Osteocyte (in vitro differentiated cells): ENCODE measurements around the gene LFNG. TPM values are rescaled to one million over a fixed set of nuclear protein-coding genes. Genes with fewer than 3 reads are reported as not detected.

Experiments
- DNase-seq: peaks from one replicate; pipeline ENCODE4 v3.0.0; 2021; ENCODE audit warnings: mixed read lengths; ENCODE audit not compliant: unreplicated experiment; ENCODE audit errors: extremely low spot score
- H3K27ac Mint-ChIP-seq: one replicate; pipeline ENCODE4 v1.8.0; 2021; ENCODE audit warnings: mild to moderate bottlenecking, mixed read lengths; ENCODE audit not compliant: unreplicated experiment
- H3K27me3 Mint-ChIP-seq: one replicate; pipeline ENCODE4 v1.8.0; 2021; ENCODE audit warnings: mixed read lengths; ENCODE audit not compliant: unreplicated experiment
- H3K36me3 Mint-ChIP-seq: one replicate; pipeline ENCODE4 v1.8.0; 2021; ENCODE audit warnings: mixed read lengths; ENCODE audit not compliant: unreplicated experiment
- H3K4me1 Mint-ChIP-seq: one replicate; pipeline ENCODE4 v1.8.0; 2021; ENCODE audit warnings: mixed read lengths; ENCODE audit not compliant: unreplicated experiment
- H3K4me3 Mint-ChIP-seq: one replicate; pipeline ENCODE4 v1.8.0; 2021; ENCODE audit warnings: mild to moderate bottlenecking, moderate library complexity, mixed read lengths; ENCODE audit not compliant: unreplicated experiment
- H3K9me3 Mint-ChIP-seq: one replicate; pipeline ENCODE4 v1.8.0; 2021; ENCODE audit warnings: mixed read lengths; ENCODE audit not compliant: unreplicated experiment
- total RNA-seq: library from RNA; stranded (reverse); gene quantifications from 2 replicates; pipeline ENCODE4 v1.2.1, GENCODE V29; 2021
- TF ChIP-seq, protein P1 (sequence below): fragments of 200-600 bp; sonication (generic); IDR thresholded peaks from 2 replicates; pipeline ENCODE4 v1.5.0; 2021; ENCODE audit warnings: antibody characterized with exemption, mild to moderate bottlenecking, moderate library complexity

Gene LFNG
- total RNA-seq, 1 donor from 2014 or later, result 23.3 TPM

DNA sequence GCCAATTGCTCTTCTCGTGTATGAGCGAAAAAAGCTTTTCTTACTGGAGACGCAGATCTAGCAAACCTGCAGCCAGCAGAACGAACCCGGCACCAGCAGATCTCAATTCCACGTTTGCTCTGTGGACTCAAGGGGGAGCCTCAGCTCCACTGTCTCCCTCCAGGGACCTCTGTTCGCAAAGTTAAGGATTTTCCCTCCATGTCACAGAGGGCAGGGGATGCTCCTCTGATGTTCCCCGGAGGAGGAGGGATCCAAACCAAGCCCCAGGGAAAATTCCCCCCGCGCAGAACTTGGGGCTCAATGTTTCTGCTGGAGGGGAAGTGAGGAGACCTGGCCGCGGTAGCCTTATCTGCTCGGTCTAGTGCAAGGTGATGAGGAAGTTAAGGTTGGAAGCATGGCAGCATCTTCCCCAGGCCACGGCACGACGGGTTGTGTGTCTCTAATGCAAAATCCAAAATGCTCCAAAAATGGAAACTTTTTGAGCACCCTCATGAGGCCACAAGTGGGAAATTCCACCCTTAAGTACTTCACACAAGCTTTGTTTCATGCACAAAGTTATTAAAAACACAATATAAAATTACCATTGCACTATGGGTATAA lies 48.2 kb downstream of the LFNG start:
- Mint-ChIP-seq H3K4me1 (peaks cover 19% of the 10 kb centered on the region), H3K9me3 (no peaks in the 10 kb centered on the region), H3K27me3 (no peaks in the 10 kb centered on the region), H3K4me3 (no peak overlapping the region), H3K27ac (no peak overlapping the region), H3K36me3 (peaks cover 13% of the 10 kb centered on the region)
- TF ChIP-seq, protein P1, sequence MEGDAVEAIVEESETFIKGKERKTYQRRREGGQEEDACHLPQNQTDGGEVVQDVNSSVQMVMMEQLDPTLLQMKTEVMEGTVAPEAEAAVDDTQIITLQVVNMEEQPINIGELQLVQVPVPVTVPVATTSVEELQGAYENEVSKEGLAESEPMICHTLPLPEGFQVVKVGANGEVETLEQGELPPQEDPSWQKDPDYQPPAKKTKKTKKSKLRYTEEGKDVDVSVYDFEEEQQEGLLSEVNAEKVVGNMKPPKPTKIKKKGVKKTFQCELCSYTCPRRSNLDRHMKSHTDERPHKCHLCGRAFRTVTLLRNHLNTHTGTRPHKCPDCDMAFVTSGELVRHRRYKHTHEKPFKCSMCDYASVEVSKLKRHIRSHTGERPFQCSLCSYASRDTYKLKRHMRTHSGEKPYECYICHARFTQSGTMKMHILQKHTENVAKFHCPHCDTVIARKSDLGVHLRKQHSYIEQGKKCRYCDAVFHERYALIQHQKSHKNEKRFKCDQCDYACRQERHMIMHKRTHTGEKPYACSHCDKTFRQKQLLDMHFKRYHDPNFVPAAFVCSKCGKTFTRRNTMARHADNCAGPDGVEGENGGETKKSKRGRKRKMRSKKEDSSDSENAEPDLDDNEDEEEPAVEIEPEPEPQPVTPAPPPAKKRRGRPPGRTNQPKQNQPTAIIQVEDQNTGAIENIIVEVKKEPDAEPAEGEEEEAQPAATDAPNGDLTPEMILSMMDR, result peak; percentile 66
- no peak for DNase-seq

DNA sequence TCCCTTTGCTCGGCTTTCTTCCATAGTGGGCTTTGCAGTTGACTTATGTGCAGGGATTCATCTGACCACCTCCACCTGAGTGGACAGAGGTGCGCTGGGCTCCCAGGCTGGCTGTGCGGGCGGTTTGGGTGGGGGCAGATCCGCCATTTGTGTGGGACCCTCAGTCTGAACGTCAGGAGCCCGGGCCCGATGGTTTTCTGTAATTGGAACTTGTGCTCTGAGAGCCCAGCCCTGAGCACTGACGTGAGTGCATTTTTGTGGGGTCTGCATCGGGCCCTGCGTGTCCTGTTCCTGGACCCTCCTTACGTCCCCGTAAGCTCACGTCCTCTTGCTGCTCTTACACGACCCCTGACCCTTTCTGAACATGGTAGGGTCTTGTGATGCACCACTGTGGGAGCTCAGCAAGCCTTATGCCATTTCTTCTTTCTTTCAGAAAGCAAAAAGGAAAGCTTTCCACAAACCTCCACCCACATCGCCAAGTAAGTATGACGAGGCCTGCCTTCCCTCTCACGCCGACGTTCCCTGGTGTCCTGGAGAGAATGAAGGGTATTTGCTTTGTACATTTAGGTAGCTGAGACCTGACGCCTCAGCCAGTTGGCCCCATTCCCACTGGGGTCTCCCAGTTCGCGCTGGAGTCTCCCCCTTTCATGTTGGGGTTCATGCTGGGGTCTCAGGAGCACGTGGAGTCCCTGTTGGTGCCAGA lies 49.1 kb downstream of the LFNG start:
- peaks cover 19% of the 10 kb centered on the region for H3K4me1 Mint-ChIP-seq
- no peaks in the 10 kb centered on the region for H3K27me3 Mint-ChIP-seq
- no peak for DNase-seq
- H3K27ac Mint-ChIP-seq, result no peak overlapping the region
- no peaks in the 10 kb centered on the region for H3K9me3 Mint-ChIP-seq
- peaks cover 17% of the 10 kb centered on the region for H3K36me3 Mint-ChIP-seq
- TF ChIP-seq, protein P1, result no peak
- H3K4me3 Mint-ChIP-seq, result no peak overlapping the region

DNA sequence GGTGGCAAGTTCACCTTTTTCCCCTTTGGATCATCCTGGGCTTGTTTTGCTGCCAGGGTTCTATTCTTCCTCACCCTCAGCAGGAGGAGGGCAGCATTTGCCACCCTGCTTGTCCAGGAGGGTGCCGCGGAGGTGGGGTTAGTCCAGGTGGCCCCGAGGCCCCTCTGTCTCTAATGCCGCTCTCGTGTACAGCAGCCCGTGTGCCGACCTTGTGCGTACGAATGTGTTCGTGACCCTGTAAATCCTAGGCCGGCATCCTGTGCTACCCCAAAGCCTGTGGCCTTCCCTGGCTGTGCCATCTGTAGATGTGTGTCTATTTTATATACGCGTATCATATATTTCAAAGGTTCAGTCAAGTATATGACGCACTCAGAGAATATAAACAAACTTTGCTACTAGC lies 49.8 kb downstream of the LFNG start:
- no peak for DNase-seq
- TF ChIP-seq, protein P1, result no peak
- peaks cover 19% of the 10 kb centered on the region for H3K4me1 Mint-ChIP-seq

DNA sequence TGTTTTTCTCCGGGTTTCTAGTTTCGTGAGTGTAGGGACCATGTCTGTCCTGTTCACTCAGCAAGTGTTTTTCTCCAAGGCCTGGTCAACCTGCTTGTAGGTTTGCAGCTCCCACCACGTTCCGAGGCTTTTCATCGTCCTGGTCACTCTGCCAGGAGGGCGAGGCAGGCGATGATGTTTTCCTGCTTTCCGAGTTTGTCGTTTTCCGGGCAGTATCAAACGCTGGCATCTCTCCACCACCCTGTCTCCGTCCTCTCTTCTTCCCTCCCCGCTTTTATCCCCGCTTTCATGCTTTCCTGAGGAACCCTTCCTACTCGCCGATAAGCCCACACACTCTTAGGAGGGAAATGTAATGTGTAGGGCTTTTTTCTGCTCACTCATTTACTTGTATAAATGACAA lies 50.4 kb downstream of the LFNG start:
- no peak overlapping the region for H3K27ac Mint-ChIP-seq
- TF ChIP-seq, protein P1, result no peak
- H3K9me3 Mint-ChIP-seq, result no peaks in the 10 kb centered on the region
- H3K4me1 Mint-ChIP-seq, result peaks cover 19% of the 10 kb centered on the region
- no peak overlapping the region for H3K4me3 Mint-ChIP-seq
- H3K27me3 Mint-ChIP-seq, result no peaks in the 10 kb centered on the region
- peaks cover 28% of the 10 kb centered on the region for H3K36me3 Mint-ChIP-seq
- no peak for DNase-seq

More for the DNA sequence above, 49.8 kb downstream of the LFNG start:
- Mint-ChIP-seq H3K36me3 (peaks cover 23% of the 10 kb centered on the region), H3K4me3 (no peak overlapping the region), H3K27me3 (no peaks in the 10 kb centered on the region), H3K27ac (no peak overlapping the region), H3K9me3 (no peaks in the 10 kb centered on the region)

DNA sequence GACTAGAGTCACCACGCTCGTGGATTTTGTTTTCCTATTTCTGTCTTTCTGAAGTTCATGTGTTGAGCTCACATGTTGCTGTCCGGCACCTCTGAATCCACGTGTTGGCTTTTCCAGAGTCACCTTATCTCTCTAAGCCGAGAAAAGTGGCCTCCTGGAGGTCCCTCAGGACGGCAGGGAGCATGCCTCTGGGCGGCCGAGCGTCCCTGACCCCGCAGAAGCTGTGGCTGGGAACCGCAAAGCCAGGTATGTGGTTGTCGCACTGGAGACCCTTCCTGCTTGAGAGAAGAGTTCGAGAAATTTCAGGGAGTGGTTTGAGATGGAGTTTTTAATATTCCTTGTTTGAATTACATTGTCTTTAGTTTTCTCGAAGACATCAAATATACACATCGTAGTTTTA lies 51.8 kb downstream of the LFNG start:
- Mint-ChIP-seq H3K27ac (no peak overlapping the region), H3K4me3 (no peak overlapping the region), H3K9me3 (no peaks in the 10 kb centered on the region), H3K4me1 (peaks cover 19% of the 10 kb centered on the region), H3K36me3 (peaks cover 28% of the 10 kb centered on the region), H3K27me3 (no peaks in the 10 kb centered on the region)
- DNase-seq, result no peak
- TF ChIP-seq, protein P1, result no peak
